Cortex of kidney (tissue), 1 donor: ENCODE measurements around the gene FRRS1.
"Not testable (repeated sequence)": the region's sequence is repeated elsewhere in the genome, so short reads cannot be mapped to it uniquely, and the experiment has no call there.

Experiments used
- DNase-seq: peaks from one replicate; lab custom pipeline; 2025; lab: John Stamatoyannopoulos, UW

The FRRS1 gene

GRCh38 chr1:99768104-99768503 lies 1.7 kb upstream of the FRRS1 start:
- DNase-seq: no peak

DNA sequence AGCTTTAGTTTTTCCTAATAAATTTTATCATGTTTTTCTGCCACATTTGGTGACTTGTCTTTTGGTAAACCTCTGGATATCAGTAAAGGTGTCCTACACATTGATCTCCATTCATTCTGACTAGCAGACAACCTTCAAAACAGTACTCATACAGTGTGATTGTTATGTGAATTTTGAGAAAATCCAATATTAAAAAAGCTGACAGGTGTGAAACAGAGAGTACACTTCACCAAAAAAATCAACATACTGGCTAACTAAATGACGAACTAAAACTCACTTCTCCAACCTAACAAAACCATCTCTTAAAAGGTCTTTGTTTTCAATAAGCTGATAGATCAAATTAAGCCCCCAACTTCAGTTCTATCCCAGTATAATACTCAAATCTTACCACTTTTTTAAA lies 1.5 kb downstream of the FRRS1 start:
- DNase-seq: no peak

DNA sequence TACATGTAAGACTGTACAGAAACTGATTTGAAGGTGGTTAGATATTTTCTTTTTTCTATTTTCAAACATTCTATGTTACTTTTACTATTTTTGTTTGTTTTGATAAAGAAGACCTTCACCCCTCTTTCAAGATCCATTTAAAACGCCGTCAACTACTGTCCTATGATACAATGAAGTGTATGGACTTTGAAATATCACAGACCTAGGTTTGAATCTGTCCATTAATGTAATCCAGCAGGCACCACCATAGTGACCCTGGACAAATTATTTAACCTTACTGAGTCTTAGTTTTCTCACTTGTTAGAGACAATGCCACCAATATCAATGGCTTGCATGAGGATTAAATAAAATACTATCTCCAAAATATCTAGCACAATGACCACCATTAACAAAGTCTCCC lies 2.0 kb downstream of the FRRS1 start:
- no peak for DNase-seq

DNA sequence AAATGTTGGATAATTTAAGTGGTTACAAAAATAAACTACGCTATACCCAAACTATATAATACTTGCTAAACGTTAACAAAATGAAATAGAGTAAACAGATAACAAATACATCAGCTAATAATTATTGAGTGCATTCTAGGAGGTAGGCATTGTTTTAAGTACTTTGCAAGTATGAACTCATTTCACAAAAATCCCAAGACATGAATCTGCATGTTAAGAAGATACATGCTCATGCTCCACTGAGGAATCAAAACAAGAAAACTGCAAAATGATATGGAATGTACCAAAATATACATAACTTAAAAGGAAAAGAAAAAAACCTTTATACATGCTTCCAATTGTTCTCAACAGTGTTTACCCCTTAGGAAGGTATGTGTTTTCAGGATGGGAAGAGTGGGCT lies 2.5 kb downstream of the FRRS1 start:
- no peak for DNase-seq

GRCh38 chr1:99761774-99762173 lies 4.7 kb downstream of the FRRS1 start:
- DNase-seq: no peak

DNA sequence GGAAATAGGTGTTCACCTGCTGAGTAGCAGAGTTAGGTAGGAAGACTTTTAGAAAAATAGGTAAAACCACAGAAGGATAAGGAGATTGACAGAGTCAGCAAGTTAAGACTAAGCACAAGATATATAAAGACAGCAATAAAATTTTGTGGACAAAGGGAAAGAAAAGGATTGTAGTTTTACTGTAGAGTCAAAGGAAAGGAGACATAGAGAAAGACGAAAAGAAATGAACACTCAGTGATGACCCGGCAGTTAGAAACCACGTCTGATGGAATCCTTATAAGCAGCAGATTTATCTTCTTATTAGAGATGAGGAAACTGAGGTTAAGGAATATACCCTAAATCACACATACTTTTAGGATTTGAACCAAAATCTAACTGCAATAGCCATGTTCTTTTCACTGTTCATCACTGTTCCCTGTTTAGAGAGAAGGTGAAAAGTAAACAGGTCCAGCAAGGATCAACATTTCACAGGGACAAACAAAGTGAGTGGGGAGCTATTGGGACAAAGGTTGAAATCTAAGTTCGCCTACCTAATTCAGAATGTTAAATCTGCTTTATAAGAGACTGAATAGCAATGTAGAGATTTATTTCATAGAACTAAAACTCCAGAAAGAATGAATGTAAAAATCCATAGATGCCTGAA lies 6.8 kb downstream of the FRRS1 start:
- no peak for DNase-seq

DNA sequence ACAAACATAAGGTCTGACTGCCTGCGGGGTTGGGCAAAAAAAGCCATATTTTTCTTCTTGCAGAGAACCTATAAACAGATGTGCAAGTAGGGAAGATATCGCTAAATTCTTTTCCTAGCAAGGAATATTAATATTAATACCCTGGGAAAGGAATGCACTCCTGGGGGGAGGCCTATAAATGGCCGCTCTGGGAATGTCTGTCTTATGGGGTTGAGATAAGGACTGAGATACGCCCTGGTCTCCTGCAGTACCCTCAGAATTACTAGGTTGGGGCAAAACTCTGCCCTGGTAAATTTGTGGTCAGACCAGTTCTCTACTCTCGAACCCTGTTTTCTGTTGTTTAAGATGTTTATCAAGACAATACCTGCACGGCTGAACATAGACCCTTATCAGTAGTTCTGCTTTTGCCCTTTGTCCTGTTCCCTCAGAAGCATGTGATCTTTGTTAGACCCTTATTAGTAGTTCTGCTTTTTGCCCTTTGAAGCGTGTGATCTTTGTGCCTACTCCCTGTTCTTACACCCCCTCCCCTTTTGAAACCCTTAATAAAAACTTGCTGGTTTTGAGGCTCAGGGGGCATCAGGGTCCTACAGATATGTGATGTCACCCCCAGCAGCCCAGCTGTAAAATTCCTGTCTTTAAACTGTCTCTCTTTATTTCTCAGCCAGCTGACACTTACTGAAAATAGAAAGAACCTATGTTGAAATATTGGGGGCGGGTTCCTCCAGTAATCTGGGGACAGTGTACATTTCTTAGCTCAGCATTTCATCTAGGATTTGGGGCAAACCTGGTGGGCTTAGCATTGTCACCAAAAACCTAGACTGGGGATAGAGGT lies 7.5 kb downstream of the FRRS1 start:
- DNase-seq: not testable (repeated sequence)

DNA sequence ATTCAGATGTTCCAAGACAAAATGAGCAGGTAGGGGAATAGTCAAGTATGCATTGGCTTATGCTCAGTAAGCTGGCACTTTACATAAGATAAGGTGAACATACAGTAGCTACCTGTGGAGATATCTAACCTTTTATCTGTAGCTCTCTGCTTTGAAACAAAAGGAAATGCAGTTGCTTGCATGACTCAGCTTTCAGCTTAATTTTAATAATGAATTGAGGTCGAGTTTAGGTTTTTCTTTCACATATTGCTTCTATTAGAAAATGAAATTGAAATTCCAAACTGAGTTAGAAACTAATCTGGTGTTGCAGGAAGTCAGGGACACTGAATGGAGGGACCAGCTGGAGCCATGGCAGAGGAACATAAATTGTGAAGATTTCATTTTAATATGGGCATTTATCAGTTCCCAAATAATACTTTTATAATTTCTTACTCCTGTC lies 8.3 kb downstream of the FRRS1 start:
- DNase-seq: no peak

GRCh38 chr1:99756598-99756997 lies 9.8 kb downstream of the FRRS1 start:
- DNase-seq: no peak

DNA sequence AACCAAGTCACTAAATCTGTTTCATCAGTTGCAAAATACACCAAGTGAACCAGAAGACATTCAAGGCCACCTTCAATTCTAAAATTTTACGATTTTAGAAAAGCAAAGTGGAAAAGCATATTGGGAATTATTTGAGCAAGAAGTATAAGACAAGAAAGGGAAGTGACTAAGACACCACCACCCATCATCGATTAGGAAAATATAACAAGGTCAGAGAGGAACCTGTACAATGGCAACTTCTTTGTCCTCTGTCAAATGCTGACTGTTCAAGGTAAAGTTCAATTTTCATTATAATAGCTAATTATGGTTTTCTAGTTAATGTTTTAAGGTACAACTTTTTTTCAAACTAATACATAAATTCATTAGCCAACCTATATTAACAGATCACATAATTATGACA lies 10.8 kb downstream of the FRRS1 start:
- DNase-seq: no peak

- DNase-seq: no peak
Measured at GRCh38 chr1:99754697-99755096, 11.7 kb downstream of the FRRS1 start.

DNA sequence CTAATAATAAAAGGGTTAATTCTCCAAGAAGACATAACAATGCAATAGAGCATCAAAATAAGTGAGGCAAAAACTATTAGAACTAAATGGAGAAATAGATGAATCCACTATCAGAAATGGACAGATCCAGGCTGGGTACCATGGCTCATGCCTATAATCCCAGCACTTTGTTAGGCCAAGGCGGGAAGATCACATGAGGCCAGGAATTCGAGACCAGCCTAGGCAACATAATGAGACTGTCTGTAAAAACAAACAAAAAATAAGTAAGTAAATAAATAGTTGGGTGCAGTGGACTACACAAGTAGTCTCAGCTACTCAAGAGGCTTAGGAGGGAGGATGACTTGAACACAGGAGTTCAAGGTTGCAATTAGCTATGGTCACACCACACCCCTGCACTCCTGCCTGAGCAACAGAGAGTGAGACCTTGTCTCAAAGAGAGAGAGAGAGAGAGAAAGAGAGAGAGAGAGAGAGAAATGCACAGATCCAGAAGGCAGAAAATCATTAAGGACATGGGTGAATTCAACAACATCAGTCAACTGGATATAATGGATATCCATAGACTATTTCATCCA lies 12.3 kb downstream of the FRRS1 start:
- no peak for DNase-seq

GRCh38 chr1:99751877-99752504 lies 14.4 kb downstream of the FRRS1 start:
- DNase-seq: no peak

DNA sequence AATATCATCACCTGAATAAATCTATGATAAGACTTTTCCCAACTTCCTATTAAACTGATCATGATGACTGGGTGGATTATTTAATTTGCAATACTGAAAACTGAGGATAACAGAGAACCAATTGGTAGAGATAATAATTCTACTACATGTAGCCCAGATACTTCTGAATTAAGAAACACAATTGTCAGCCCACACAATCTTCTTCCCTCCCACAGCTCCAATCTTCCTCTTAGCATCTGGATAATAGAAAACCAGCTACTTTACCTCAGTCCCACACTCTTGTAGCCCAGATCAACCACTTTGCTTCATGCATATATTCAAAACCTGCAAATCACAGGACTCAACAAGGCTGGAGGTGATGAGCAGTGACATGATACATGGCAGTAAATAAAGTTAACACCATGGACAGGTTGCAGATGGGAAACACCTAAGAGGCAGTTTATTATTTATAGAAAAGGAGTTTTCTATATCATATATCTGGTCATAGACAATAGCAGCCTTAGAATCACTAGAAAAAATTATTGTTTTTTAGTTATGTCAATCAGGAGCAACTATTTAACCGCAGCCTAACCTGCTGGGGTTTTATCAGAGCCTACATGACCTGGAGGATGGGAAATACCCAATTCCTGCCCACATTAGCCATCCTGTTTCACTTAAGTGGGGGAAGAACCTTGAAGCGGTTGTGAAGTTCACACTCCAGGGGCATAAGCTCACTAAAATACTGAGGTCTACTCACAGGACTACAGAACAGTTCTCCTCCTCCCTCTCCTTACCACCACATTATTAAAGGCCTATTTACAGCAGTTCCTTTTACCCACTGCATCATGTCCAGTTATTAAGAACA lies 16.7 kb downstream of the FRRS1 start:
- DNase-seq: no peak

DNA sequence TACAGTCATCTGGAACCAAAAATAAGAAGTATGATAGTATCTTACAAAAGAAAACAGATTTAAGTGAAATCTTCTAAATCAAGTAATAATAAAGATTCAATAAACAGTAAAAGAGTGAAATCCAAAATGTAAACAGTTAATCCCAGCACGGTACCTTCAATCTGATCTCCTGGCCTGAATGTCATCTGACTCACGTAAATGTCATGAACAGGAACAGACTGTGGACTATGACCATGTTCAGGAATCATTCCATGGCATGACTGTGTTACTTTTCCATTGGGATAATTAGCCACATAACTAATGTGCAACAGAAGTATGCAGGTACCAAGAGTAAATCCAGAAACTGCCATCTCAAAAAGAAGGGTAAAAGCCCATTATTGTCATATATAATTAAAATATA lies 18.0 kb downstream of the FRRS1 start:
- DNase-seq: no peak

DNA sequence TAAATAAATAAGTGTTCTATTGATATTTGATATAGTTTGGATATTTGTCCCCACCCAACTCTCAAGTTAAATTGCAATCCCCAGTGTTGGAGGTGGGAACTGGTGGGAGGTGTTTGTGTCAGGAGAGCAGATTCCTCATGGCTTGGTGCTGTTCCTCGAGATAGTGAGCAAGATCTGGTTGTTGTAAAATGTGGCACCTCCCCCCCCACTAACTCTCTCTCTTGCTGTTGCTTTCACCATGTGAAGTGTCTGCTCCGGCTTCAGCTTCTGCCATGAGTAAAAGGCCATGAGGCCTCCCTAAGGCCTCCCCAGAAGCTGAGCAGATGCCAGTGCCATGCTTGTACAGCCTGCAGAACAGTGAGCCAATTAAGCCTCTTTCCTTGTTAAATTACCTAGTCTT lies 20.8 kb downstream of the FRRS1 start:
- no peak for DNase-seq

DNA sequence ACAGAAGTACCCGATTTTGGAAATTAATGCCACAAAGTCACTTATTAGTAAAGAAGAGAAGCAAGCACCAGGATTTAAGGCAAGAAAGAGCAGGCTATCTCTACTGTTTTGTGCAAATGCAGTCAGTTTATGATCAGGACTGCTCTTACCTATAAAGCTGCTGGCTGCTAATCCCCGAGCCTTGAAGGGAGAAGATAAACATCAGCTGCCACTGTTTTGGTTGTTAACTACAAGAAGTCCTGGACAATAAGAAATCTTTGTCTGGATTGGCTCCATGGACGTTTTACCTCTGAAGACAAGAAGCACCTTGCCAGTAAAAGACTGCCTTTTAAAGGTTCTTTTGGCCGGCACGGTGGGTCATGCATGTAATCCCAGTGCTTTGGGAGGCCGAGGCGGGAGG lies 21.4 kb downstream of the FRRS1 start:
- no peak for DNase-seq

DNA sequence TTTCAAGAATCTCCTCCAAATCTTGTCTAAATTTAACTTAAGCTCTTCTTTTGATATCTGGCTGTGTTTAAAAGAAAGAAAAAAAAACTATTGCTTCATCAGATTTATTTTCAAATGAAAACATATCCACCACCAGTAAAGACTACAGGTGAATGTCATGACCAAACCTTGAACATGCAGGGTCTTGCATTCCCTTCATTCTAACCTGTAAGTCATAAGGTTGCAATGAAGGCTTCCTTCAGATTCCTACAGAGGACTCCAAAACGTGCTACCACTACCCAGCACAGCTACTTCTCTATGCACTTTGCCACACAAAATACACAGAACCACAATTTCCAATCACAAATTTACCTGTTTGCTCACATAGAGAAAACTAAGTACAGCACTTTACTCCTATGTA lies 26.3 kb downstream of the FRRS1 start:
- no peak for DNase-seq

- DNase-seq: no peak
Measured at GRCh38 chr1:99738858-99739465, 27.5 kb downstream of the FRRS1 start.

DNA sequence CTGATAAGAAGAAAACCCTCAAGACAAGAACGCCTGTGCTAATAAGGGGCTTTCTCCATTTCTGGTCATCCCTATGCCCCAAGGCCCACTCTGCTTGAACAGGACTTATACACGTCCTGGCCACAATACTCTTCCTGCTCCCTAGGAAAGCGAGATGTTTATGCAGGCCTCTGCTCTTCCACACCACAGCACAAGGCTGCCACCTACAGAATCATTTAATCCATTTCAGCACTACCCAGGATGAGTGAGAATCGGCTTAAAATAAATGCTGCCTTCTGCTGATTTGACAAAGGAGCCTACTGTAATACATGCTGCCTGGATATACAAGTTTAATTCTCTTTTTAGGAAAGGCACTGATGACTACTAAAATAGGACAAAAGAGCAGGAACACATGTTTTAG lies 29.4 kb downstream of the FRRS1 start:
- no peak for DNase-seq

DNA sequence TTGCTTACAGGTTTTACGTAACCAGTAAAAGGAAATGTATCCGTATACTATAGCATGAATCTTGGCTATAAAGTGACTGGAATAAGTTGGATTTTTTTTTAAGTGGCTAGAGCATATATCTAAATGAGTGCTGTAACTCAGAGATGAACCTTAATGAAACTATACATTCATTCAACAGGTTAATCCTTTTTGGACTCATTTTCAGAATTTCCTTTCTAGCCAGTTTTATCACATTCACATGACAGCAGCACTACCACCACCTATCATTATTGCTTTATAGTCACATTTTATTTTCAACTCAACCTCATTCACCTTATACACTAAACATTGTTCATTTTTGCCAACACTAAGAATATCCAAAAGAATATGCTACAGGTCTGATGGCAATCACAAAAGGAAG lies 30.6 kb downstream of the FRRS1 start:
- no peak for DNase-seq

GRCh38 chr1:99731384-99731783 lies 35.1 kb downstream of the FRRS1 start:
- no peak for DNase-seq
